ENCODE measurements around the gene PPIE. TPM values are rescaled to one million over a fixed set of nuclear protein-coding genes. Genes with fewer than 3 reads are reported as not detected.
"Not testable (repeated sequence)": the region's sequence is repeated elsewhere in the genome, so short reads cannot be mapped to it uniquely, and the experiment has no call there.

Gene PPIE
- polyA plus RNA-seq, 1 of the 3 experiments (the other 2 are of a cell fraction) = 78.4 TPM

DNA sequence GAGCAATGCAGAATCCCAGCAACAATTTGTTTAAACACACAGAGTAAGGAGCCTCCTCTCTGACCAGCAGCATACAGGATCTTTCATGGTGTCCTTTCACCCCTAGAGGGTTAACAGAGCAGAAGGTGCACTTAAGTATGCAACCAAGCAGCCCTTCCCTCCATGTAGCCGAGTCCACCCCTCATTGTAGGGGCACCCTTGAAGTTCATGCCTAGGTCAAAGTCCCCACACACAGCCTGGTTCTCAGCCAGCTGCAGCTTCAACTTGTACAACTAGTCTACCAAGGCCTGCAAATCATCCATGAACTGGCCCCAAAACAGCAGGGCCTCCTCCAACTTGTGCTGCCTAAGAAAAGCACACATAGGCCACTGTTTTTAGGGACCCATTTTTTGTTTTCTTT is 57.0 kb downstream of the PPIE start (continued):
- TF ChIP-seq, protein P1, sequence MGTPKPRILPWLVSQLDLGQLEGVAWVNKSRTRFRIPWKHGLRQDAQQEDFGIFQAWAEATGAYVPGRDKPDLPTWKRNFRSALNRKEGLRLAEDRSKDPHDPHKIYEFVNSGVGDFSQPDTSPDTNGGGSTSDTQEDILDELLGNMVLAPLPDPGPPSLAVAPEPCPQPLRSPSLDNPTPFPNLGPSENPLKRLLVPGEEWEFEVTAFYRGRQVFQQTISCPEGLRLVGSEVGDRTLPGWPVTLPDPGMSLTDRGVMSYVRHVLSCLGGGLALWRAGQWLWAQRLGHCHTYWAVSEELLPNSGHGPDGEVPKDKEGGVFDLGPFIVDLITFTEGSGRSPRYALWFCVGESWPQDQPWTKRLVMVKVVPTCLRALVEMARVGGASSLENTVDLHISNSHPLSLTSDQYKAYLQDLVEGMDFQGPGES (IDR thresholded peaks at IDR 0.05; ENCODE audit: low read depth, low read length) = no peak
- TF ChIP-seq FOXM1 (IDR thresholded peaks at IDR 0.05; ENCODE audit: low read depth) = no peak
- TF ChIP-seq NFIC (IDR thresholded peaks at IDR 0.05; ENCODE audit: borderline replicate concordance) = no peak
- TF ChIP-seq CHD2 (IDR thresholded peaks at IDR 0.05; ENCODE audit: low read length, partially characterized antibody) = no peak
- no peak for TF ChIP-seq NRF1 (IDR thresholded peaks at IDR 0.05; ENCODE audit: low read depth, low read length)
- TF ChIP-seq YY1 (IDR thresholded peaks at IDR 0.05; ENCODE audit: low read depth) = no peak
- TF ChIP-seq RXRA (IDR thresholded peaks at IDR 0.05; ENCODE audit: borderline replicate concordance, low read depth) = no peak
- TF ChIP-seq, protein P2, sequence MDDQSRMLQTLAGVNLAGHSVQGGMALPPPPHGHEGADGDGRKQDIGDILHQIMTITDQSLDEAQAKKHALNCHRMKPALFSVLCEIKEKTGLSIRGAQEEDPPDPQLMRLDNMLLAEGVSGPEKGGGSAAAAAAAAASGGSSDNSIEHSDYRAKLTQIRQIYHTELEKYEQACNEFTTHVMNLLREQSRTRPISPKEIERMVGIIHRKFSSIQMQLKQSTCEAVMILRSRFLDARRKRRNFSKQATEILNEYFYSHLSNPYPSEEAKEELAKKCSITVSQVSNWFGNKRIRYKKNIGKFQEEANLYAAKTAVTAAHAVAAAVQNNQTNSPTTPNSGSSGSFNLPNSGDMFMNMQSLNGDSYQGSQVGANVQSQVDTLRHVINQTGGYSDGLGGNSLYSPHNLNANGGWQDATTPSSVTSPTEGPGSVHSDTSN (IDR thresholded peaks at IDR 0.05) = no peak
- no peak for TF ChIP-seq MXI1 (IDR thresholded peaks at IDR 0.05; ENCODE audit: low read depth, low read length)

DNA sequence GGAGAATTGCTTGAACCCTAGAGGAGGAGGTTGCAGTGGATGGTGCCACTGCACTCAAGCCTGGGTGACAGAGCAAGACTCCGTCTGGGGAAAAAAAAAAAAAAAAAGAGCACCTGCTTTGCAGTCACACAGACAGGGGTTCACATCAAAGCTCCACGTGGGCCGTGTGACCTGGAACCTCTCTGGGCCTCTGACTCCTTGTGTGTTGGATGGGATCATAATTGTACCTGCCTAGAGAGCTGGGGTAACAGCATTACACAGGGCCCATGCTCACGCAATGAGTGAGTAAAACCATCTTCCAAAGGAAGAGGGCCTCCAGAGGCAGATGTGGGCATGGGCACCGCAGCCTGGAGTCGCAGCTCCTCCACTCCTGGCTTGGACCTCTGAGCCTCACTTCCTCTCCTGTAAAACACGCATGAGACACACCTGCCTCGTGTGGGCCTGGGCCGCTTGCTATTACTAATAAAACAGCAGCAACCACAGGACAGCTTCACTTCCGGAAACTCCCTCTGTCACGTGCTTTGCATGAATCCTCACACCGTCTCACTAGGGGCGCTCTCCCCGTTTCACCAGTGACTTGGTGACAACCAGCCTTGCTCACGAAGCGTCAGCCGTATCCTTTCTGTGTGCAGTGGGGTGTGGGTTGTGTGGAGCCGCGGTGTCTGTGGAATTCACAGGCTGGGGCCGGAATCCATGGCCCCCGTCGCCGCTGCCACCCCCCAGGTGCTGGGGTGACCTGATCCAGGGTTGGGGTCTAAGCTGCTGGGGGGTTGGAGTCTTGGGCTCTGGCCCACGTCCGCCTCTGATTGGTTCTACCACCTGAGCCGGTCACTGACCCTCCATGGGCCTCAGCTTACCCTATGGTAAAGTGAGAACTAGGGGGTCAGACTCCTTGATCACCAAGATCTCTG is 60.4 kb downstream of the PPIE start:
- CTCF ChIA-PET = interaction anchor here (0.8 to 4.9 kb wide), 11 partner anchors 9 to 193 kb away, joined by 3 to 23 read pairs (median 5); partner anchors contain the start of gene BMP8B
- H3K9ac ChIP-seq; H2AFZ ChIP-seq (ENCODE audit: low read depth); H3K36me3 ChIP-seq (replicated peaks in 1 of 2; ENCODE audit: control insufficient read depth in 1 of 2, insufficient read depth in 2 of 2, low read length in 1 of 2); H3K27ac ChIP-seq (ENCODE audit: low read depth in 2 of 2, low read length in 1 of 2); POLR2A ChIA-PET; H3F3A ChIP-seq (replicated peaks; ENCODE audit: insufficient read depth); H3K9me2 ChIP-seq; H3K79me2 ChIP-seq (ENCODE audit: insufficient read depth); H3K4me1 ChIP-seq (ENCODE audit: control insufficient read depth in 1 of 2, insufficient read depth in 2 of 2, low read depth in 1 of 2, low read length in 1 of 2); DNase-seq; H3K27me3 ChIP-seq (ENCODE audit: insufficient read depth); H4K20me1 ChIP-seq (ENCODE audit: insufficient read depth); H3K4me2 ChIP-seq; H3K9me3 ChIP-seq: not testable (repeated sequence)
- peak overlapping the region in 1 of 2 experiments; percentile 33; a peak in 1 of 4 replicates for H3K4me3 ChIP-seq (ENCODE audit: low read depth in 2 of 2, low read length in 1 of 2)
- WGBS (ENCODE audit: low lambda C conversion rate) = 85% methylated on average over 20 of the region's 26 CpGs

DNA sequence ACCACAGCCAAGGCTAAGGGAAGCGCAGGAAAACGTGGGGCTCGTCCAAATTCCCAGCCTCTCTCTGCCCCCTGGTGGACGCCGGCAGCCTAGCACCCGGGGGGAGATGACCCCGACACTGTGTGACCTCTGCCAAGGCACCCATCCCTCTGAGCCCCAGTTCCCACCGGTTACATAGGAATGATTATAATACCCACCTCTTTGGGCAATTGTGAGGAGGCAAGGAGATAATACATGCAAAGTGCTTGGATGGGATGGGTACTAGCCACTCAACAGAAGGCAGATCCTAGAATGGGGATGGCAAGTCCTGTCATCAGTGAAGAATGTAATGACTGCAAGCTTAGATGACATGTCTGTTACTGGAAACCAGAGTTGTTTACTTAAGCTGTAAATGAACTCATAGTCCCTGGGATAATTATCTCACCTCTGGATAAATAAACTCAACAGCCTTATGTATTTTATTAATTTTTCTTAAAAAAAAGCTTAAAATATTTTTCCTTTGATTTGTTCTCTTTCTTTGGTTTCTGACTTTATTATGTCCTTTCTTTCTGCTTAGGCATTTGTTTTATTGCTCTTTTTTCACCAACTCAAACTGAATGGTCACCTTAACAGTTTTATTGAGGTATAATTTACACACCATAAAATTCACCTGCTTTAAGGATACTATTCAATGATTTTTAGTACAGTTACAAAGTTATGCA is 61.2 kb downstream of the PPIE start:
- peaks cover 5% of the 10 kb centered on the region for H3F3A ChIP-seq (replicated peaks; ENCODE audit: insufficient read depth)
- no peaks in the 10 kb centered on the region for H3K79me2 ChIP-seq (ENCODE audit: insufficient read depth)
- no peaks in the 10 kb centered on the region for H3K9me2 ChIP-seq
- CTCF ChIA-PET = interaction anchor here (0.6 to 4.9 kb wide), 13 partner anchors 9 to 194 kb away, joined by 3 to 23 read pairs (median 5); no protein-coding TSS in a partner anchor
- DNase-seq = peak; percentile 92
- POLR2A ChIA-PET = no interaction called here
- H3K4me2 ChIP-seq = 0 out of 2 replicates have a peak overlapping the region, but pooled peaks have one; percentile 24
- H3K9ac ChIP-seq = no peak overlapping the region
- H3K4me3 ChIP-seq (ENCODE audit: low read depth in 2 of 2, low read length in 1 of 2) = peak overlapping the region in 1 of 2 experiments; percentile 33; a peak in 1 of 4 replicates
- WGBS (ENCODE audit: low lambda C conversion rate) = 3% methylated on average over 6 of the region's 8 CpGs
- H2AFZ ChIP-seq (ENCODE audit: low read depth) = no peak overlapping the region
- H3K27ac ChIP-seq (ENCODE audit: low read depth in 2 of 2, low read length in 1 of 2) = no peak overlapping the region; a peak in 1 of 4 replicates
- H3K36me3 ChIP-seq (replicated peaks in 1 of 2; ENCODE audit: control insufficient read depth in 1 of 2, insufficient read depth in 2 of 2, low read length in 1 of 2) = no peaks in the 10 kb centered on the region
- H3K4me1 ChIP-seq (ENCODE audit: control insufficient read depth in 1 of 2, insufficient read depth in 2 of 2, low read depth in 1 of 2, low read length in 1 of 2) = no peaks in the 10 kb centered on the region; a peak in 1 of 4 replicates
- H3K27me3 ChIP-seq (ENCODE audit: insufficient read depth) = no peaks in the 10 kb centered on the region
- no peaks in the 10 kb centered on the region for H3K9me3 ChIP-seq
- no peaks in the 10 kb centered on the region for H4K20me1 ChIP-seq (ENCODE audit: insufficient read depth)
- TF ChIP-seq RCOR1 (IDR thresholded peaks at IDR 0.05; ENCODE audit: low read length) (no peak), SIN3A (IDR thresholded peaks at IDR 0.05; ENCODE audit: borderline replicate concordance, low read depth, low read length) (no peak), EZH2phosphoT487 (IDR thresholded peaks at IDR 0.05; ENCODE audit: borderline replicate concordance, low read depth) (no peak), RXRA (IDR thresholded peaks at IDR 0.05; ENCODE audit: borderline replicate concordance, low read depth) (no peak), ELF1 (IDR thresholded peaks at IDR 0.05) (no peak), POLR2AphosphoS5 (IDR thresholded peaks at IDR 0.05; ENCODE audit: low read depth, low read length) (no peak), EP300 (IDR thresholded peaks at IDR 0.05; ENCODE audit: borderline replicate concordance in 1 of 2, low read depth in 1 of 2, low read length in 1 of 2) (no peak), TAF1 (IDR thresholded peaks at IDR 0.05; ENCODE audit: borderline replicate concordance, low read depth, low read length) (no peak), YY1 (IDR thresholded peaks at IDR 0.05; ENCODE audit: low read depth) (no peak), RFX5 (IDR thresholded peaks at IDR 0.05; ENCODE audit: low read length) (no peak), GABPA (IDR thresholded peaks at IDR 0.05; ENCODE audit: low read depth) (no peak), MEF2A (IDR thresholded peaks at IDR 0.05; ENCODE audit: borderline replicate concordance, low read depth) (no peak)
- TF ChIP-seq, protein P3, sequence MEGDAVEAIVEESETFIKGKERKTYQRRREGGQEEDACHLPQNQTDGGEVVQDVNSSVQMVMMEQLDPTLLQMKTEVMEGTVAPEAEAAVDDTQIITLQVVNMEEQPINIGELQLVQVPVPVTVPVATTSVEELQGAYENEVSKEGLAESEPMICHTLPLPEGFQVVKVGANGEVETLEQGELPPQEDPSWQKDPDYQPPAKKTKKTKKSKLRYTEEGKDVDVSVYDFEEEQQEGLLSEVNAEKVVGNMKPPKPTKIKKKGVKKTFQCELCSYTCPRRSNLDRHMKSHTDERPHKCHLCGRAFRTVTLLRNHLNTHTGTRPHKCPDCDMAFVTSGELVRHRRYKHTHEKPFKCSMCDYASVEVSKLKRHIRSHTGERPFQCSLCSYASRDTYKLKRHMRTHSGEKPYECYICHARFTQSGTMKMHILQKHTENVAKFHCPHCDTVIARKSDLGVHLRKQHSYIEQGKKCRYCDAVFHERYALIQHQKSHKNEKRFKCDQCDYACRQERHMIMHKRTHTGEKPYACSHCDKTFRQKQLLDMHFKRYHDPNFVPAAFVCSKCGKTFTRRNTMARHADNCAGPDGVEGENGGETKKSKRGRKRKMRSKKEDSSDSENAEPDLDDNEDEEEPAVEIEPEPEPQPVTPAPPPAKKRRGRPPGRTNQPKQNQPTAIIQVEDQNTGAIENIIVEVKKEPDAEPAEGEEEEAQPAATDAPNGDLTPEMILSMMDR (IDR thresholded peaks at IDR 0.05) = peak; percentile 86

Measured in SK-N-SH (cell line).